Subcutaneous adipose tissue (tissue), 4 donors: ENCODE measurements around the gene BEND7. TPM values are rescaled to one million over a fixed set of nuclear protein-coding genes. Genes with fewer than 3 reads are reported as not detected.

ENCODE experiments used
- CTCF ChIP-seq: fragments of 450-650 bp; IDR thresholded peaks from one replicate; pipeline ENCODE4 v1.5.1; 2016; ENCODE audit warnings: low read depth, mild to moderate bottlenecking, control low read depth, antibody characterized with exemption, moderate library complexity
- total RNA-seq, 4 donors: library from RNA; depleted of rRNA; stranded (reverse); fragments of >200 nt; gene quantifications; one replicate each; pipeline ENCODE4 v1.1.0, GENCODE V29; 2016

Gene BEND7
- total RNA-seq, 4 donors from 2014 or later: 7.5 to 19.8 (median 11.8) TPM

GRCh38 chr10:13560597-13560996 is 31.8 kb upstream of the BEND7 start:
- no peak for TF ChIP-seq CTCF

DNA sequence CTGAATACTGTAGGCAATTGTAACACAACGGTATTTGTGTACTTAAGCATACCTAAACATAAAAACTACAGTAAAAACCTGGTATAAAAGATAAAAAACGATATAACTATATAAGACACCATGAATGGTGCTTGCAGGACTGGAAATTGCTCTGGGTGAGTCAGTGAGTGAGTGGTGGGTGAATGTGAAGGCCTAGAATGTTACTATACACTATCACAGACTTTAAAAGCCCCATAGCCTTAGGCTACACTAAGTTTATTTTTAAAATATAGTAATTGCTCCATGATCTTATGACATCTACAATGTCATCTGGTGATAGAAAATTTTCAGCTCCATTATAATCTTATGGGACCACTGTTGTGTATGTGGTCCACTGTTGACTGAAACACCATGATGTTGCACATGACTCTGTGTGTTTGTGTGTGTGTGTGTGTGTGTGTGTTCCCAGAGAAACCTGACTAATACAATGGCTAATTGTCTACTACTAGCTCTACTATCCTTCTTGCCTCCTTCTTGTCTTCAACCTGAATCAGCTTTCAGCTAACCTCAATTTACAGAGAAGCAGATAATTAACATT is 30.4 kb upstream of the BEND7 start:
- TF ChIP-seq CTCF: no peak

- no peak for TF ChIP-seq CTCF
Observed at GRCh38 chr10:13555884-13556510, 27.2 kb upstream of the BEND7 start.

- no peak for TF ChIP-seq CTCF
Observed at GRCh38 chr10:13550802-13551201, 22.0 kb upstream of the BEND7 start.

DNA sequence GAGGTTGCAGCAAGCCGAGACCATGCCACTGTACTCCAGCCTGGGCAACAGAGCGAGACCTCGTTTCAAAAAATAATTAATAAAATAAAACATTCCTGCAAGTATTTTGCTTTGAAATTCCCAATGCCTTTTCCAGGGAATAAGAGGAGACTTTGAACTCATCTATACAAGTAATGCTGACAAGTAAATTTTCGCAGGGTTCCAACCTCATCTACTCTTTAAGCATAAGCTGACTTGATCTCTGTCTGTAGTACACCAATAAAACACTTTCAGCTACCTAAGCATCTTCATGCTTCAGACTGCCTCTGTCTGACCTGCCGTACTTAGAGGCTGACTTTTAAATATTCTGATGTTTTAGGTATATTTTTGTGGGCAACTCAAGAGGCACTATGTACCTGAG is 13.7 kb upstream of the BEND7 start:
- no peak for TF ChIP-seq CTCF

DNA sequence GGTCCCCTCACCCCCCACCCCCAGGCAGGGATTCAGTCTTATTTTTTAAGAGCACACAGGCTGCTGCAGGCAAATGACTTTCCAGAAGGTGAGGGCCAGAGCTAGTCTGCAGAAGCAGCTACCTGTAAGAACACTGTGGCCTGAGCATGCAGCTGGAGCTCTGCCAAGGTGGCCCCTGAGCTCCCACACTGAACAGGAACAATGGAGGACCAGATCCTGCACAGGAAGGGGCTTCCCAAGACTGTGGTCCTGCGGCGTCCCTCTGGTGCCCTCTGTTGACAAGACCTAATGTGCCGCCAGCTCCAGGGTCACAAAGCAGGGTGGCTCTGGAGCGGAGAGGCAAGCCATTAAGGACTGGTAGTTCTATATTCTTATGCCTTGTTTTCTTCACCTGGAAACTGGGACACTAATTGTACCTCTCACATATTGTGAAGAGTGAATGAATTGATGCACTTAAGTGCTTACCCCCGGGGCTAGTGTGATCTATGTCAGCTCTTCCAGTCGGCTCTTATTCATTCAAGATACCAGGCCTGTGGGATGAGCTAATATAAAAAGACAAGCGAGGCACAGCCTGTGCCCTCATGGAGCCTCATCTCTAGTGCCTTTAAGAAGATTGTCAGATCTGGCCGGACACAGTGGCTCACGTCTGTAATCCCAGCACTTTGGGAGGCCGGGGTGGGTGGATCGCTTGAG is 8.0 kb upstream of the BEND7 start:
- no peak for TF ChIP-seq CTCF

GRCh38 chr10:13535346-13535745 is 6.5 kb upstream of the BEND7 start:
- TF ChIP-seq CTCF: no peak
